Stimulated activated CD4-positive, alpha-beta T cell treated with anti-CD3 and anti-CD28 coated beads, Interleukin-15, amount 100 ng/mL, for 24 hours (primary cell): ENCODE data around the gene POTEB2.
"Not testable (repeated sequence)": the region's sequence is repeated elsewhere in the genome, so short reads cannot be mapped to it uniquely, and the experiment has no call there.

Experiments
- DNase-seq: peaks from one replicate; pipeline ENCODE4 v3.0.0-alpha.2; 2020

The POTEB2 gene

DNA sequence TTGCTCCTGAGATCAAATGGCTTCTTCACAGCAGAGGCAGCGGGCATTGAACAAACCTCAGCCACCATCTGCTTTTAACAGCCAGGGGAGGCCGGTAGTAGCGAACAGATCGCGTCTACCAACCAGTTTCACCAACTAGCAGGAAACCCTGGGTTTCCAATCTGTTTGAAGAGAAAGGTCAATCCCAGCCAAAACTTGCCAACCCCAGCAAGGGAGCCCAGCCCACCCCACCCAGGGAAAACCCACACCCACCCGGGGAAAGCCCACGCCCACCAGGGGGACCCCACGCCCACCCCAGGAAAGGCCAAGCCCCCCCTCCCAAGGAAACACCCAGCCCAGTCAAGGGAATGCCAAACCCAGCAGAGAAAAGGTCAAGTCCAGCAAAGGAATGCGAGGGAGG, at the start of gene POTEB2:
POTEB2 (minus strand) TSS at position 101 of the 400 bp plus-strand sequence; CDS start at position 68, 33 bp downstream.
- not testable (repeated sequence) for DNase-seq

DNA sequence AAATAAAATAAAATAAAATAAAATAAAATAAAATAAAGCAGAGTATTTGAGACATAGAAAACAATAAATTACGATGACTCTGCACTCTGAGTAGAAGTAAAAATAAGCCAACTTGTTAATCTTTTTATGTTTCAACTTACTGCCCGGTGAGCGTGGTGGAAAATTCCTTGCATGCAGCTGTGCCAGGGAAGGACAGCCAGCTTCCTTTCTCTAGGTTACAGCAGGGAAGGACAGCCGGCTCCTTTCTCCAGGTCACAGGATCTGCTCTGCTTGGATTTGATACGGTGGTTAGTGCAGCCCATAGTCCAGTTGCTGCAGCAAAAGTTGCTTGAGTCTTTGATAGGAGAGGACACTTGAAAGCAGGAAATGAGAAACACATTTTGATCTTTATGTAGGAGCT, 13.8 kb upstream of the POTEB2 start:
- DNase-seq = not testable (repeated sequence)

GRCh38 chr15:20878464-20878863, 12.3 kb upstream of the POTEB2 start:
- DNase-seq = not testable (repeated sequence)

DNA sequence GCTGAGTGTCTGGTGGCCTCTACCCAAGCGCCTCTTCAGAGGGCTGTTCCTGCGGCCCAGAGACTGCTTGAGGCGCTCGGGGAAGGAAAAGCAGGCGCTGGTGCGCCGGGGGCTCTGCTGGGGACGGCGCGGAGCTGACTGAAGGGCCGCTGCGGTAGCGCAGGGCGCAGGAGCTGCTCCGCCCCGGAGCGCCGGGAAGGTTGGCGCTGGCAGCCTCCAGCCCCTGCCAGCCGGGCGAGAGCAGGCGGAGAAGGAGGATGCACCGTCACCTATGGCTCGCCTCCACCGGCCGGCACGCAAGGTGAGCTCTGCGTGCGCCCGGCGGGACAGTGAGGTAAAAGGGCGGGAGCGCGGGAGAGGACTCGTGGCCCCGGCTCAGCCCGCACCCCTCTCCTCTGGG, 11.7 kb upstream of the POTEB2 start:
- DNase-seq = not testable (repeated sequence)
